SIG-M5 (cell line): Measurements from ENCODE around the gene LRMDA.
"Not testable (repeated sequence)": the region's sequence is repeated elsewhere in the genome, so short reads cannot be mapped to it uniquely, and the experiment has no call there.

Experiments
- DNase-seq: peaks from one replicate; lab custom pipeline; 2025; lab: John Stamatoyannopoulos, UW

The LRMDA gene

GRCh38 chr10:76051007-76051936, 619.8 kb downstream of the LRMDA start:
- no peak for DNase-seq

DNA sequence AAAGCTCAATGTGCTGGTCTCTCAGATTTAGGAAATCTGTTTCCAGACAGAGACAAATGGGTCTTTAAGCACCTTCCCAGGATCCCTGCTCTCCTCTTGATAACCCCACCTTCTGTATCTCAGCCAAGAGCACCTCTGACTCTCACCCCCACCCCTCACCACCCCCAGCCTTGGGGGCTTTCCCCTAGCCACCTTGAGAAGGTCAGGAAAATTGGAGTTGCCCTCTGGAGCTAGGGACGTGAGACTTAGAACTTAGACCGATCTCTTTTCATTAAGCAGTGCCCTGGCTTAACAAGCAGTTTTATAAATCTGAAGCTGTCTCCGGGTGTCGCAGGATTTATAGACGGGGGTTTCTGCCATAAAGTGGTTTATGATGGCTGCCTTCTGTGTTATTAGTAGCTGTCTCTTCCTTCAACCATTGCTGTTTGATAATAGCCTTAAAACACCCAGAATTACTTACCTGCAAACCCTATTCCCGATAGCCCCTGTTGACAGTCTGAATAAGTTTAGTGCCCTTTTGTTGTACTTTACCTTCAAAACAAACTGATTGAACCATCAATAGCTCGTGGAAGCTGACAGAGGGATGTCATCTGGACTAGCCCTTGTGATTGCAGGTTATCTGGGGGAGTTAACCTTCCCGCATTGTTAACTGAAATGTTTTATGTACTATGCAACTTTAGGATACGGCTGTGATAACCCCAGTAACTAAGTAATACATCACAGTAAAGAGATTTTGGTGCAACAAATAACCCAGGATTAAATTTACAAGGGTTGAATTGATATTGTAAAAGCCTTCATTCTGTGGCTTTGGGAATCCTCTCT, 621.5 kb downstream of the LRMDA start:
- no peak for DNase-seq

GRCh38 chr10:76055466-76055865, 624.0 kb downstream of the LRMDA start:
- no peak for DNase-seq

DNA sequence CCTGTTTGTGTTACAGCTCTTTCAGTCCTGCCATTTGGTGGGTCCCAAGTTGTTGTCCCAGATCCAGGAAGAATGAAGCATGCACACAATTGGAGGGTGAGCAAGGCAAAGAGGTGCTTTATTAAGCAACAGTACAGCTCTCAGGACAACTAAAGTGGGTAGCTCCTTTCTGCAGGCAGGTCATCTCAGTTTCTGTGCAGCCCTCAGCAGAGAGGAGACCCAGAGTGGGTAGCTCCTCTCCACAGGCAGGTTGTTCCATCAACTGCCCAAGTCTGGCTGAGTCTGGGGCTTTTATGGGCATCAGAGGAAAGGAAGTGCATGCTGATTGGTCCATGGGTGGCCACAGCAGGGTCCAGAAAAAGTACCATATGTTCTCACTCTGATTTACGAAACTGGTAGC, 624.5 kb downstream of the LRMDA start:
- no peak for DNase-seq

- not testable (repeated sequence) for DNase-seq
Measured at GRCh38 chr10:76060993-76061392, 629.6 kb downstream of the LRMDA start.

DNA sequence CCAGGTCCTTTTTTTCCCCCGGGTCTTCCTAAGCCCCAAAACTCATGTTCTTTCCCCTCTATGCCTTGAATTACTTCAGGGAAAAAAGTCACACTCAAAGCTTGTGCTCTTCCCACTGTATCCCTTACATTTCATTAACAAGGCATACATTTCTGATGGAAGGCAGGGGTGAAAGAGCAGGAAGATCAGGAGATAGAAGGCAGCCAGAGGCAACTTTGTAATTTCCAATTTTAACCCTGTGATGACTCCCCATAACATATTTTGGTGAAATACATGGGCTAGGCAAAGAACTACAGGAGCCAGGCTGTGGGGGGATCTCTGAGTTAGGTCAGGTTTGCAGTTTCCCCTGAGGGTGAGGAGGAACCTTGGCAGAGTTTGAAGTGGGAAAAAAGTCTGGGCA, 635.0 kb downstream of the LRMDA start:
- no peak for DNase-seq

GRCh38 chr10:76067447-76067846, 636.0 kb downstream of the LRMDA start:
- DNase-seq, result no peak

DNA sequence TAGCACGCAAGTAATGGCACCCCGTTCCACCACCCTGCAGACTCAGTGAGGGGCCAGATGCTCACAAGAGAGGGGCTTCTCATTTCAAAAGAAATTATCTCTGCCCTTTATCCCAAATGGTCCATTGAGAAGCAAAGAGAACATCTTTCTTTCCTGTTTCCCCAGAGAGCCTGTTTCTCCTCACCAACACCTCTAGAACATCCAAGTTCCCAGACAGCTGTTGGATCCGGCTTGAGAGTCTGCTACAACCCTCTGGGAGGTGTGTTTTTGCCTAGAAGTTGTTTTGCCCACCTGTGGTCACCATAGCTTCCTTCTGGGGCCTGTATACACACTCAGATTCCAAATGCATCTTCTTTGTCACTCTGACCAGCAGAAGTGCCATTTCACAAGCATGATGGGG, 637.4 kb downstream of the LRMDA start:
- DNase-seq, result no peak

DNA sequence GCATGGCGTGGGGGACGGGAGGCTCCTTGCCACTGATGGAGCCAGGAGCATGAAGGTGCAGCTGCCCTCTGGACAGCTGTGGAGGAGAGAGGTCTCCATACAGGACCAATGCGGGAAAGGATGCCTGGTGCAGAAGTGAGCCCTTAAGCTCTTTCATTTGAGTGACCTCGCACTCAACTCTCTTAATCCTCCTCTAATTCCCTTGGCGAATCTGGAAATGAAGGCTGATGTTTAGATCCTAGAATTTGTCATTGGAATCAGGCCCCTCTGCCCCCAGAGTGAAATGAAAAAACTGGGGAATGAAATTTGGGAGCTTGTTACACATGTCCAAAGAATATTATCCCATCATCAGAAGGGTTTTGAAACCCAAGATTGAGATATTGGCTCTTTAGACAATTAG, 639.5 kb downstream of the LRMDA start:
- no peak for DNase-seq

DNA sequence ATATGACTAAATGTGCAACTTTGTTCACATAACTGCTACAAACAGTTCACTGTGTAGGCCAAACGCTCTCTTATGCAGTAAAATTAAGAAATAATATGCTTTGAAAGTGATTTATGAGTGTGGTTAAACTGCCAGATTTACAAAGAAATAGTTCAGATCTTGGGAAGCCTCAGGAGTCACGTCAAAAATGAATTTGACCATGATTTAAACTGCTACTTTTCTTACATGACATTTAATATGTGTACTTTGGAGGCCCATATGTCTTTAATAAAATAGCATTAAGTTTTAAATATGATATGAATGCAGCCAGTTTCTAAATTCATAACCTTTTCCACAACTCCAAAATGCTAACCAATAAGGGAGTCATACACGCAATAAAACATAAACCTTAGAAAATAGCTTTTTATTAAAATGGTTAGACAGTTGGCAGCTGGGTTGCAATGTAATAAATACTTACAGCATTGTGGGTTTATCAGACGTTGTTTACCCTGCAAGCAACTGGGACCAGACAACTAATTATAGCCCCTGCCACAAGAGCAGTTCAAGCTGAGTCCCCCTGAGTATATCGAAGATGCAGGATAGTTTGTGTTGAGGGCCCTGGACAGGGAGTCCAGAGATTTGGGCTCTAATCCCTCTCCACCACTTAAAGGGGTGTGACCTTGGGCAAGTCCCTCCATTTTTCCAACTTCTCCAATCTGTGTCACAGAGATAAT, 640.4 kb downstream of the LRMDA start:
- no peak for DNase-seq

DNA sequence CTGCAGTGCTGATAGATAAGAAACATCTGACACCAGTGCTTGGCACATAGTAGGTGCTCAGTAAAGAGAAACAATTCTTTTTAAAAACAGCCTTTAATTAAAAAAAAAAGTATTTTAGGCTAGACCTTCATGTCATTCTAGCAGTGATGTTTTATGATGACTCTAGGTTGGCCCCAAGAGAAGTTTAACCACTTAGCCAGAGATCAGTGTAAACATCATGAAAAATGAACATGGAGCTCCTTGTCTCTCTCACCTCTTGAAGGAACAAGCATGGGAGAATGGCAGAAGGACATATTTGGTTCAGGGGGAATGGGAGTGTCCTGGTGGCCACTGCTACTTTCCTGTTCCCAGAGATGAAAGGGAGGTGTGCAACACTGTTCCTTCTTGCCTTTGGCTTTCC, 641.0 kb downstream of the LRMDA start:
- DNase-seq, result no peak

DNA sequence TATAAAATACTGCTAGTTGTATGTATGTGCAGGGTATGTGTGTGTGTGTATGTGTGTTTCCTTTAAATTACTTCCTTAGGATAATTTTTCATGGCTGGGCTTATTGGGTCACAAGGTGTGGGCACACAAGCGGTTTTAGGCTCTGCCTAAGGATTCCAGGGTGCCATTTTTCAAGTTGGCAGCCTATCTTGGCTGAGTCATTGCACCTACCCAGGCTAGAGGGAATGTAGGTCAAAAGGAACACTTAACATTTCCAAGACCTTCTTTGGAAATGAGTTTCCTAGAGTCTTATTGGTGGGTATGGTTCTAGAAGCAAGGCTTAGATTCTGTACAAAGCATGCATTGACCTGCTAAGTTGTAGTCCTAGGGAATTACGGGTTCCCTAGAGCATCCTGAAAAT, 642.1 kb downstream of the LRMDA start:
- no peak for DNase-seq

GRCh38 chr10:76074659-76075058, 643.2 kb downstream of the LRMDA start:
- no peak for DNase-seq

DNA sequence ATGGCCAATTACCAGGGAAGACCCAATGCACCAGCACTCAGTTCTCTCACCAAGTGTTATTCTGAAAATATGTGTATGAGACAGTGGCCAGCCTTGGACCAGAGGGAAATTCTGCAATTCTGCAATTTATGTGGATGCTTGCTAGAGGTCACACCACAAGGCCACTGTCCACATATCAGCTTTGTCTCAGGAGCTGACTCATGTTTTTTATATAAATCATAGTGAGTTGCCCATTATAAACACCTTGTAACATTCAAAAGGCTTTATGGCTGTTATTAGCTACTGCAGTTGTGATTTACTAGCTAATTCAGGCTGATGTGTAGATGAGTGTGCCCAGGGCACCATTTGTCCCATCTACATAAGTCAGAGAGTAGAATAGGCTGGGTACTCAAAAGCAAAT, 649.0 kb downstream of the LRMDA start:
- DNase-seq, result no peak

DNA sequence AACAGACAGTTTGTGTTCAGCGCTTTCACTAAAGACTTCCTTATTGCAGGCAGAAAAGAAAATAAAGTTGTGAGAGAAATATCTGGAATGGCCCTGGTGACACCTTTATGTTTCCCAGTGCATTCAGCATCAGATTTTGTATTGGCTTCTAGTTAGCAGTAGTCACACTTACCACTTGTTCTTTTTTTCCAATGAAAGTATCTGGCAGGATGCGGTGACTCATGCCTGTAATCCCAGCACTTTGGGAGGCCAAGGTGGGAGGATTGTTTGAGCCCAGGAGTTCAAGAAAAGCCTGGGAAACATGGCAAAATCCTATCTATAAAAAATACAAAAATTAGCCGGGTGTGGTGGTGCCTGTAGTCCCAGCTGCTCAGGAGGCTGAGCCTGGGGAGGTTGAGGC, 649.6 kb downstream of the LRMDA start:
- no peak for DNase-seq

- DNase-seq, result no peak
Measured at GRCh38 chr10:76082232-76082631, 650.8 kb downstream of the LRMDA start.

DNA sequence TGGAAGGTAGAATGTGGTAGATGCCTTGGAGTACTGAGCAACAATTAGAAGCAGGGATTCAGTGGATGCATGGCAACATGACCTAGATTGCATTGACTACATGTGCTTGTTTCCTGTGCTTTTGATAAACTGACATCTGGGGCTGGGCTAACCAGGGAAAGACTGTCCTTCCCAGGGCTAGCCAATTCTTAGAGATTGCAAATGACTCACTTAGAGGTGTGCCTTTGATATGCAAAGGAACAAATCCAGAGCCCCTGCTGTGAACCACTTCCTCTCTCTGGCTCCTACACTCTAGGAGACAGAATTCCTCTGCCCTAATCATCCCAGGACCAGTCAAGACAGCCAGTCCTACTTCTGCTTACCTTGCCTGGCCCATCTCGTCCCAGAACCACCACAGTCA, 651.5 kb downstream of the LRMDA start:
- DNase-seq, result no peak

DNA sequence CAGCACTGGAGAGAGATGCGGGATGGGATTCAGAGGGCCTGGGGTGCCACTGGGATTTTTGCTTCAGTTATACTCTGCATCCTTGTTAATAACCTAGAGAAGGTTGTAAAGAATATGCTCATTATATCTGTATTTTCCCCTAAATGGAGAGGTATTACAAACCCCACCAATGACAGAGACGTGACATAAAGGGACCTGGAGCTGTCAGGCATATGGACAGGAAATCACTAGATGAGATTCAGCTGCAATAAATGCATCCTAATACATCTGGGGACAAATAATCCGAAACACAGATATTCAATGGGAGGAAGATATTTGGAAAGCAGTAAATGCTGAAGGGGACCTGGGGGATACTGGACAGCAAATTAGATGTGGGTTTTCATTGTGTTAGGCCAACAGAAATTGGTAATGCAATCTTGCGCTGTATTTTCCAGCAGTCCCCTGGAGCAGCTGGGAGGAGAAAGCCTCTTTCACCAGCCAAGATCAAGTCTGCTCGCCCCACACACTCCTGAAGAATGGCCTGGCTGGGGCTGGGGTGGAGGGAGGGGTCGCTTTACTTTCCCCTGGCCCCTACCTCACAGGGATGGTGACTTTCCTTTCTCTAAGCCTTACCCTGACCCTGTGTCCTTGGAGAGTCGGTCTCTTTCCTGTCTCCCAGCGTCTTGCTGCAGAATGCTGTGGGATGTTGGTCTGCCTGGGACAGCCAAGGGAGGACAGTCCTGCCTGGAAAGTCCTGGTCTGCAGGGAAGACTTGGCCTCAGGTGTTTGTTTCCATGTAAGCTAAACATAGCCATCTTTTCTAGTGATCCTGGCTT, 653.8 kb downstream of the LRMDA start:
- no peak for DNase-seq

DNA sequence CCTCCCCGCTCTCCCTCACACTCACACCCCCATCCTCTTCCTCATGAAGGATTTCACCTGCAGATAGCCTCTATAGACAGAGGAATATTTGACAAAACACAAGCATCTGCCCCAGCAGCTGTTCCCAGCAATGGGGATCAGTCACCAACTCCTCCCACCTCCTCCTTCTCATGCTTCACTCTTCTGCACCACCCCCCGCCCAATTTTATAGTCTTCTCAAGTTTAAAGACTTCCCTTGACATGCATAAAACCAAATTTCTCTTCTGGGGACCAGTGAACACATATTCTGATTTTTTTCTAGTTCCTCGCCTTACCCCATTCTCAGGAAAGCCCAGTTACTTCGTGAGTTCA, 654.4 kb downstream of the LRMDA start:
- no peak for DNase-seq

DNA sequence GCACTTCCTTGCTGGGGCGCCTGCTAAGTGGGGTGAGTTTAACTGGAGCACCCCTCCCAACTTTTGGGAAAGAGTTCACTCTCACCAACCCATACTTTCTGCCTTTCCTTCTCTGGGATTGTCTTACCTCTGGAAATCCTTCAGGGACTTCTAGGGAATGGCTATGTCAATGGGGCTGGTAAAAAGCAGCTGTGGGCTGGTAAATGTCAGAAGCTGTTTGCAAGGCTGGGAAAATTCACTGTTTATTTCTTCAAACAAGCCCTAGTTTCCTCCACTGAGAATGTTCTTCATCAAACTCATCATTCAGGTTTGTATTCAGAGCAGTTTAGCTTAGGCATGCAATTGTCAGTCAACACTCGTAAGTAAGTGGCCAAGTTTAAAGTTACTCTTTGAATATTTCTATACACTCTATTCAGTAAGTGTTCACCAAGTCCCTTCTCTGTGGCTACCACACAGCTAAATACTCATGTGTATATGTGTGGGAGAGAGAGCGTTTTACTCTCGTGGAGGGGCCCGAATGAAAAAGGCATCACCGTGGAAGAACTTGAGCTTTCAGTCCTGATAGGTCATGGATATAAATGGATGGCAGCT, 654.8 kb downstream of the LRMDA start:
- no peak for DNase-seq
